ENCODE measurements around the gene GPR26. TPM values are rescaled to one million over a fixed set of nuclear protein-coding genes. Genes with fewer than 3 reads are reported as not detected.

Gene GPR26
- not detected for total RNA-seq

GRCh38 chr10:123666318-123667236, at the start of gene GPR26:
Gene GPR26 (plus strand): TSS chr10:123666355. CDS start chr10:123666408, 53 bp downstream.
- intact Hi-C loops (cut with DNase I; ENCODE audit: low total_unique reads): no loop called here
- no peak within 1 kb of the TSS for H3K27ac ChIP-seq
- TF ChIP-seq POLR2A (IDR thresholded peaks at IDR 0.05): no peak
- TF ChIP-seq, protein P1, sequence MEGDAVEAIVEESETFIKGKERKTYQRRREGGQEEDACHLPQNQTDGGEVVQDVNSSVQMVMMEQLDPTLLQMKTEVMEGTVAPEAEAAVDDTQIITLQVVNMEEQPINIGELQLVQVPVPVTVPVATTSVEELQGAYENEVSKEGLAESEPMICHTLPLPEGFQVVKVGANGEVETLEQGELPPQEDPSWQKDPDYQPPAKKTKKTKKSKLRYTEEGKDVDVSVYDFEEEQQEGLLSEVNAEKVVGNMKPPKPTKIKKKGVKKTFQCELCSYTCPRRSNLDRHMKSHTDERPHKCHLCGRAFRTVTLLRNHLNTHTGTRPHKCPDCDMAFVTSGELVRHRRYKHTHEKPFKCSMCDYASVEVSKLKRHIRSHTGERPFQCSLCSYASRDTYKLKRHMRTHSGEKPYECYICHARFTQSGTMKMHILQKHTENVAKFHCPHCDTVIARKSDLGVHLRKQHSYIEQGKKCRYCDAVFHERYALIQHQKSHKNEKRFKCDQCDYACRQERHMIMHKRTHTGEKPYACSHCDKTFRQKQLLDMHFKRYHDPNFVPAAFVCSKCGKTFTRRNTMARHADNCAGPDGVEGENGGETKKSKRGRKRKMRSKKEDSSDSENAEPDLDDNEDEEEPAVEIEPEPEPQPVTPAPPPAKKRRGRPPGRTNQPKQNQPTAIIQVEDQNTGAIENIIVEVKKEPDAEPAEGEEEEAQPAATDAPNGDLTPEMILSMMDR (IDR thresholded peaks at IDR 0.05): no peak
- no peak for DNase-seq
- no peaks in the 10 kb centered on the region for H3K9me3 ChIP-seq
- no peak within 1 kb of the TSS for H3K4me3 ChIP-seq
- H3K4me1 ChIP-seq: no peaks in the 10 kb centered on the region
- no peaks in the 10 kb centered on the region for H3K36me3 ChIP-seq
- H3K27me3 ChIP-seq: no peaks in the 10 kb centered on the region

GRCh38 chr10:123618224-123618623, 47.9 kb upstream of the GPR26 start:
- H3K27me3 ChIP-seq: no peaks in the 10 kb centered on the region
- no peak for DNase-seq
- no peak overlapping the region for H3K27ac ChIP-seq
- no peaks in the 10 kb centered on the region for H3K4me1 ChIP-seq
- TF ChIP-seq, protein P1 (IDR thresholded peaks at IDR 0.05): no peak
- TF ChIP-seq POLR2A (IDR thresholded peaks at IDR 0.05): no peak
- no peak overlapping the region for H3K4me3 ChIP-seq
- no peaks in the 10 kb centered on the region for H3K9me3 ChIP-seq
- no peaks in the 10 kb centered on the region for H3K36me3 ChIP-seq
- intact Hi-C loops (cut with DNase I; ENCODE audit: low total_unique reads): no loop called here

DNA sequence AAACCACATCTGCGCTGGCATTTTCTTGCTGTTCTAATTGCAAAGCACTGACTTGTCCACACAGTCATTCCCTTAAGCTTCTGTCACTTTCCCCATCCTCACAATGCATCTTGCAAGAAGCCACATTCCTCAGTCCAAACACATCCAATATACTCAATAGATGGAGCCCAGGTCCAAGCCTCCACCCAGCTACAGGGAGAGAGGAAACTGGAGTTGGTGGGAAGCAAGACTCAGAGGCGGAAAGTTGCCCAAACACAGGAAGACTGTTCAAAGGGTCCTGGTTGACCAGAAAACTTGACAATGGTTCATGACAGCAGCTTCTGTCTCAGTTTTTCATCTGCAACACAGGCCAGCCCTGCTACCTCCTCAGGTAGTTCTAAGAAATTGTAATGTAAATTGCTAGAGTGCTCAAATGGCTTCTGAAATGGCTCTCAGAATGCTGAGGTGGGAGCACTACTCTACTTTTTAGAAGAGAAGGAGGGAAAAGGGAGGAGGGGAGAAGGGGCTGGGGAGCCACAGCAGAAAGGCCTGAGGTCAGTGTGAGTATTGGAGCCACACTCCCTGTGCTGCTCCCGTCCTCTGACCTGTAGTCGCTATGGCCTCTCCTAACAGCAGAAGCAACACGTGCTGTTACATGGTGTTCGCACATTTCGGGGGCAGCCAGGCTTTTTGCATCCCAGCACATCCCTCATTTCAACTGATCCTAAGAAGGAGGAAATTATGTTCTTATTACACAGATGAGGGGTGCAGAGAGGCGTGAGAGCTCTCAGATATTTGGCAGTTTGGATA, 46.9 kb upstream of the GPR26 start:
- H3K9me3 ChIP-seq: no peaks in the 10 kb centered on the region
- H3K4me3 ChIP-seq: no peak overlapping the region
- no peak overlapping the region for H3K27ac ChIP-seq
- no peaks in the 10 kb centered on the region for H3K27me3 ChIP-seq
- intact Hi-C loops (cut with DNase I; ENCODE audit: low total_unique reads): no loop called here
- H3K4me1 ChIP-seq: no peaks in the 10 kb centered on the region
- TF ChIP-seq POLR2A (IDR thresholded peaks at IDR 0.05): no peak
- TF ChIP-seq, protein P1 (IDR thresholded peaks at IDR 0.05): no peak
- no peaks in the 10 kb centered on the region for H3K36me3 ChIP-seq
- DNase-seq: no peak

DNA sequence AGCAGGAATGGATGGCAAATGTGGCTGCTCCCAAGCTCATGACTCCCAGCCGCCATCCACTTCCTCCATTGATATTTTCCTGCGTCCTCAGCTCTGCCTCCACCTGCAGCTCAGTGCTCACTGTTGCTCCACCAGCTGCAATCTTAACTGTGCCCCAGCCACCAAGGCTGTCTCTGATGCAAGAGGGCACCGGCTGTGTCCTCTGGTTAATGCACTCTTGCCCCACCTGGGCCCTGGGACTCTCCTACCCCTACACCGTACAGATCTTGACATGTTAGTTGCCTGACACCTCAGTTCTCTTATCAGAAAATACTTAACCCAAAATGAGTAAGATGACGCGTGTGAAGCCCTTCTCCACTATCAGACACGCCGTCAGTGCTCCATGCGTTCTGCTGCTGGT, 45.5 kb upstream of the GPR26 start:
- Histone ChIP-seq H3K36me3 (no peaks in the 10 kb centered on the region), H3K4me1 (no peaks in the 10 kb centered on the region), H3K27ac (no peak overlapping the region), H3K27me3 (no peaks in the 10 kb centered on the region), H3K4me3 (no peak overlapping the region), H3K9me3 (no peaks in the 10 kb centered on the region)
- intact Hi-C loops (cut with DNase I; ENCODE audit: low total_unique reads): no loop called here
- DNase-seq: no peak
- TF ChIP-seq, protein P1 (IDR thresholded peaks at IDR 0.05): no peak
- no peak for TF ChIP-seq POLR2A (IDR thresholded peaks at IDR 0.05)

- Histone ChIP-seq H3K27me3 (no peaks in the 10 kb centered on the region), H3K9me3 (no peaks in the 10 kb centered on the region), H3K36me3 (no peaks in the 10 kb centered on the region), H3K4me1 (no peaks in the 10 kb centered on the region), H3K27ac (no peak overlapping the region), H3K4me3 (no peak overlapping the region)
- intact Hi-C loops (cut with DNase I; ENCODE audit: low total_unique reads): no loop called here
- no peak for DNase-seq
- TF ChIP-seq POLR2A (IDR thresholded peaks at IDR 0.05): no peak
- TF ChIP-seq, protein P1 (IDR thresholded peaks at IDR 0.05): no peak
Observed at GRCh38 chr10:123621492-123621891, 44.7 kb upstream of the GPR26 start.
